GM18519 (cell line): ENCODE measurements around the gene SVOPL.

ENCODE experiments used
- ATAC-seq: cut with Tn5 transposase; IDR thresholded peaks from one replicate; pipeline ENCODE4 v1.9.1; 2021; ENCODE audit warnings: mild to moderate bottlenecking, moderate library complexity; ENCODE audit not compliant: unreplicated experiment, low FRiP score

The SVOPL gene

DNA sequence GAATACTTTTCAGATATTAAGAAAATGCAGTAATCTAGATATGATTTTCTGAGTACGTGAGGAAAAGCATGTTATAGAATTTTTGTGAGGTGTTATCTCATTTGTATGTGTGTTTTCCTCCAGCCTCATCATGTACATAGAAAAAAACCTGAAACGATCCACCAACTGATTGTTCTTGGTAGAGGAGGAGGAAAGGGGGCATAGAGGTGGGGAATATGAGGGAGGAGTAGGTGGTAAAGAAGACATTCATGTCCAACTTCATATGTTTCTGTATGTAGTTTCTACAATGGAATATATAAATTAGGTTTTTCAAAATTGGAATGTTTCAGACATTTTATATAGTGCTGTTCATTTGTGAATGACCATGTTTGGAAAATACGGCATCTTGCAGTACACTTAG lies 131.7 kb downstream of the SVOPL start:
- no peak for ATAC-seq

DNA sequence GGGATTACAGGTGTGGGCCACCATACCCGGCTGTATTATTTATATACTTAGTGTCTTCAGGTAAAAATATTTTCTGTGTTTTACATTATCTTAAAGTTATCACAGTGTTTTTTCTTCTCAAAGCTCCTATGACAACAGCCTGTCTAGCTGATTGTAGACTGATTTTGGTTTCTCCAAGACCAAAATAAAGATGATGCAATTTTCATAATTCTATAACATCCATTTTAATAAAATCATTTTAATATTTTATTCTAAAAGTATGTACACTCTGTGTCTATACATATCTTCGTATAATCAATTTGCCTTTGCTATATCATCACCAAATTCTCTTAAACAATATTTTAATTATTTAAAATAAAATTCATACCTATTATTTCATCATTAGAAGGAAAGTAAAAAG lies 132.5 kb downstream of the SVOPL start:
- no peak for ATAC-seq

GRCh38 chr7:138565451-138566114 lies 135.6 kb downstream of the SVOPL start:
- ATAC-seq: no peak

DNA sequence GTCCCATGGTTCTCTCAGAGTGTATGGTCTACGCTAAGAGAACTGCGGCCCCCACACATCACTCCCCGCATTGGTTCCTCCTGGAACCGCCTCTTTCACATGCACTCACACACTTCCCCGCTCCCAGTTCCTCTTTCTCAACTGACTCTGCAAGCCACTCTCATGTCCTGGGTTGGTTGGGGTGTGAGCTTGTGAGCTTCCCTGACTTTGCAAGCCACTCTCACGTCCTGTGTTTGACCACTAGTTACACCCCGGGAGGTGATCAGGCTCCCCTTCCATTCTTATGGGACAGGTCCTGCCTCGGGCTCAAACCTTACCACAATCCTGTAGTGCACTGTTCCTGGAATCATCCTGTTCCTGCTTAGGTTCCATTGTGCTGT lies 136.1 kb downstream of the SVOPL start:
- no peak for ATAC-seq

DNA sequence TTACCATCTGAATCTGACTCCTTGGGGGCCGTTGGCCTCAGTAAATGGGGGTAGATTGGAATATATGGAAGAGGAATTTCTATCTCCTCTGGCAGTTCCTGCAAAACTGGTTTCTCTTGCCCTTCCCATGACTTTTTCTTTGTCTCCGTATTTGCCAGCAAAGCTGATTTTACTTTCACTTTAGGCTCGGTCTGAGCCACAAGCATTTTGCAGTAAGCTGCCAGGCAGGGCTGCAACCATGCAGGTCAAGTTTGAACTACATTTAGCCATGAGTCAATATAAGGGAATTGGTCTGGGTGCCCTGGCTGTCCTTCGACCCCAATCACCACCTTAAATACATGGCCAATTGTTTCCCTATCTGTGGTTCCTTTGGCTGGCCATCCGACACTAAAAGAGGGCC lies 136.8 kb downstream of the SVOPL start:
- no peak for ATAC-seq

- ATAC-seq: no peak
These were observed 137.4 kb downstream of the SVOPL start for GRCh38 chr7:138563808-138564207.

DNA sequence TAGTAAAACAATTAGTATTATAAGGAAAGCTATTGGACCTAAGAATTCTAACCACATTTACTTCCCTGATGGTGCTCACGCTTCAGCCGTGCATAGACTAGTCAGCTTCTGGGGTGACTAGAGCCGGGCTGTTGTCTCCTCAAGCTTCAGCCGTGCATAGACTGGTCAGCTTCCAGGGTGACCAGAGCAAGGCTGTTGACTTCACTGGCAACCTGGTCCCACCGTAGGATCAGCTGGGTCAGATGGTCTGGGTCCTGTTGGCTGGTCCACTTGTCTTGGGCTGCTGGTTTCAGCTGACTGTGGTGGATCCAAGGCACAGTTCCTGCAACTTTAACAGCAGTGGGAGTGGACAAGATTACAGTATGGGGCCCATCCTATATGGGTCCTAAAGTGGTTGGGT lies 141.7 kb downstream of the SVOPL start:
- ATAC-seq: no peak

- ATAC-seq: no peak
These were observed 144.2 kb downstream of the SVOPL start for GRCh38 chr7:138556771-138557484.

DNA sequence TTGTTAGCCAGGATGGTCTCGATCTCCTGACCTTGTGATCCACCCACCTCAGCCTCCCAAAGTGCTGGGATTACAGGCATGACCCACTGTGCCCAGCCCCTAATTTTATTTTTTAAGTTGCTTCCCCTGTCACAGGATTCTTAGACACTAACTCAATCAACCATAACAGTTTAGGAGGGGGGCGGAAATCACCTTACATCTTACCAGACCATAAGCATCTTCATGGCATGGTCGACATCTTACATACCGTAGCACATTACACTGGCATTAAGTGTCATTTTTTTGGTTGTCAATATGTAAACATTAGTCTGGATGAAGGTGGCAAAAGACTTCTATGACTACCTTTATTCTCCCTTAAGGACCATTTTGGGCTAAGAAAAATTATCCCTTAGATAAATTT lies 145.5 kb downstream of the SVOPL start:
- ATAC-seq: no peak

GRCh38 chr7:138554674-138555073 lies 146.5 kb downstream of the SVOPL start:
- no peak for ATAC-seq

DNA sequence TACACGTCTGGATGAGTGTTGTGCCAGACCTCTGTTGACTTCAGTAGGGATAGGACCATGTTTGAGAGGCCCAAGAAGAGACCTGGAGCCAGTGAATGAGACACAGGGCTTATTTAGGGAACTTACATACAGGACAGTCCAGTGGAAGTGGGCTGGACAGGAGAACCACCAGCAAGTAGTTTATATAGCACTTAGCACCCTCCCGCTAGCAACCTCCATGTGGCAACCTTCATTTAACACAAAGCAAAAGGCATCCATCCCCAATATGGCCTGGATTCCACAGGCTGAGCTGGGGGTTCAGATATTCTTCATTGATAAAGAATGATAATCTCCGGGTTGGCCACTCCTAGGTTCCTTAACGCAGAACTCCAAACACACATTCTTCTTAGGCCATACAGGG lies 147.4 kb downstream of the SVOPL start:
- ATAC-seq: no peak

DNA sequence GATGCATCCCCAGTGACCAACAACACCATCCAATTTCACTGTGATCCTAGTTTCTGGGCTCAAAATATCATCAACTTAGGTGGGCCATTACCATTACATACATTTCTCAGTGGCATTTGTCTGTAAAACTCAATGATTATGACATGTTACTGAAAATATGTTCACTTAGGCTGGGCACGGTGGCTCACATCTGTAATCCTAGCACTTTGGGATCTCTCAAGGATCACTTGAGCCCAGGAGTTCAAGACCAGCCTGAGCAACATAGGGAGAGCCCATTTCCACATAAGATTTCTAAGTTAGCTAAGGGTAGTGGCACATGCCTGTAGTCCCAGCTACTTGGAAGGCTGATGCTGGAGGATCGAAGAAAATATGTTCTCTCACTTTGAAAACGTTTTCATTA lies 150.1 kb downstream of the SVOPL start:
- no peak for ATAC-seq

GRCh38 chr7:138550337-138550736 lies 150.8 kb downstream of the SVOPL start:
- ATAC-seq: no peak

DNA sequence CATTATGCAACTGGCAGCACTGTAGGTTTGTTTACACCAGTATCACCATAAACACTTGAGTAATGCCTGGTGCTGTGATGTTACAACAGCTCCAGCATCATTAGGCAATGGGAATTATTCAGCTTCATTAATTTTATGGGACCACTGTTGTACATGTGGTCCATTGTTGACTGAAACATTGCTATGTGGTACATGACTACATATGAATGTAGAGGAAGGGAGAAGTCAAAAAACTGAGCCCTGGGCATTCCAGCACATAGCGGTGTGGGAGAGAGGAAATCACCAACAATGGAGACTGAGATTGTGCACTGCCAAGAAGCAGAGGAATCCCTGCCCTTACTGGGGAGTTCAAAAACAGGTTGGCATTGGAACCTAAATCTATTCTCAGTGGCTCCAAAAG lies 152.1 kb downstream of the SVOPL start:
- ATAC-seq: no peak

GRCh38 chr7:138546829-138547228 lies 154.3 kb downstream of the SVOPL start:
- ATAC-seq: no peak

GRCh38 chr7:138546064-138546619 lies 155.0 kb downstream of the SVOPL start:
- no peak for ATAC-seq

GRCh38 chr7:138545123-138545522 lies 156.0 kb downstream of the SVOPL start:
- no peak for ATAC-seq
